Mucosa of descending colon (tissue), 3 donors: ENCODE results near the gene HOXB3. TPM values are rescaled to one million over a fixed set of nuclear protein-coding genes. Genes with fewer than 3 reads are reported as not detected.

Experiments used
- ATAC-seq: fragments of 200-7000 bp; cut with Tn5 transposase; one replicate; pipeline ENCODE4 v1.9.1; 2020; ENCODE audit warnings: mild to moderate bottlenecking, moderate library complexity
- DNase-seq, 3 donors: peaks; one replicate each; pipeline ENCODE4 v3.0.0-alpha.2; 2020
- H3K36me3 ChIP-seq: fragments of 200-600 bp; one replicate; pipeline ENCODE4 v1.8.0; 2021; ENCODE audit warnings: low read depth, mild to moderate bottlenecking
- H3K4me1 ChIP-seq: fragments of 200-600 bp; one replicate; pipeline ENCODE4 v1.8.0; 2021; ENCODE audit warnings: low read depth, mild to moderate bottlenecking
- H3K4me3 ChIP-seq: fragments of 200-600 bp; one replicate; pipeline ENCODE4 v1.8.0; 2021; ENCODE audit warnings: mild to moderate bottlenecking
- H3K9me3 ChIP-seq: fragments of 200-600 bp; one replicate; pipeline ENCODE4 v1.8.0; 2021; ENCODE audit warnings: mild to moderate bottlenecking
- CTCF ChIP-seq: fragments of 200-600 bp; IDR thresholded peaks from one replicate; pipeline ENCODE4 v1.8.0; 2022; ENCODE audit warnings: antibody characterized with exemption, mild to moderate bottlenecking
- intact Hi-C, 2 donors: fragments of 100-400 bp; cut with DNase I in 1 of 2; cut with micrococcal nuclease in 1 of 2; formaldehyde crosslinking; loops; one replicate each; pipeline versions ENCODE4 v1.11.0 to v1.11.1; 2022; cut with DNase I, micrococcal nuclease
- total RNA-seq, 3 donors: library from RNA; stranded (reverse); fragmentation: NEBNext Ultra II Directional in 2 of 3; extraction: Animal tissue kit (Norgen Biotek cat#: 25700) in 2 of 3; gene quantifications; one replicate each; pipeline versions ENCODE4 v1.2.1 to v1.2.4, GENCODE V29; 2021 to 2023
- donor health status: DM: no; HTN: no; CAD: no; lungs with moderate emphysema.
- donor health status: DM: no; HTN: no; CAD: no.
- donor health status: DM: no; HTN: yes; CAD: no.

HOXB3 gene
- total RNA-seq, 3 donors from 2014 or later, result 42.4 to 64.8 (median 43.4) TPM

GRCh38 chr17:48592057-48592514 is 2.0 kb upstream of the HOXB3 start:
- Histone ChIP-seq H3K36me3 (peaks cover 5% of the 10 kb centered on the region), H3K9me3 (no peaks in the 10 kb centered on the region), H3K4me3 (no peak overlapping the region), H3K4me1 (peaks cover 33% of the 10 kb centered on the region)
- ATAC-seq (no peak), DNase-seq (no peak)
- TF ChIP-seq CTCF, result no peak
- intact Hi-C loops, result no loop called here

GRCh38 chr17:48591255-48592056 is 1.4 kb upstream of the HOXB3 start:
- peaks cover 36% of the 10 kb centered on the region for H3K4me1 ChIP-seq
- intact Hi-C loops, result no loop called here
- H3K9me3 ChIP-seq, result no peaks in the 10 kb centered on the region
- no peak for DNase-seq
- H3K4me3 ChIP-seq, result no peak overlapping the region
- no peak for ATAC-seq
- TF ChIP-seq CTCF, result no peak
- peaks cover 5% of the 10 kb centered on the region for H3K36me3 ChIP-seq

- ATAC-seq, result no peak
- DNase-seq, result no peak
- Histone ChIP-seq H3K36me3 (peaks cover 5% of the 10 kb centered on the region), H3K4me1 (peaks cover 43% of the 10 kb centered on the region), H3K4me3 (no peak overlapping the region), H3K9me3 (no peaks in the 10 kb centered on the region)
- no peak for TF ChIP-seq CTCF
- intact Hi-C loops, result no loop called here
These were observed 643 bp upstream of the HOXB3 start for GRCh38 chr17:48590607-48591161.

GRCh38 chr17:48589060-48589830 is 796 bp downstream of the HOXB3 start:
- DNase-seq (no peak), ATAC-seq (no peak)
- intact Hi-C loops, result no loop called here
- peaks cover 48% of the 10 kb centered on the region for H3K4me1 ChIP-seq
- no peaks in the 10 kb centered on the region for H3K36me3 ChIP-seq
- TF ChIP-seq CTCF, result no peak
- no peak overlapping the region for H3K4me3 ChIP-seq
- H3K9me3 ChIP-seq, result no peaks in the 10 kb centered on the region

- Histone ChIP-seq H3K4me3 (no peak overlapping the region), H3K4me1 (peaks cover 48% of the 10 kb centered on the region), H3K9me3 (no peaks in the 10 kb centered on the region), H3K36me3 (no peaks in the 10 kb centered on the region)
- intact Hi-C loops, result no loop called here
- TF ChIP-seq CTCF, result no peak
- ATAC-seq, result no peak
- no peak for DNase-seq
These were observed 1.5 kb downstream of the HOXB3 start for GRCh38 chr17:48588528-48588927.
